Lower leg skin (tissue), 3 donors: ENCODE data around the gene RPL13.

Source experiments
- CTCF ChIP-seq, 3 donors: fragments of 450-650 bp; IDR thresholded peaks; one replicate each; pipeline ENCODE4 v1.5.1; 2016; ENCODE audit warnings: antibody characterized with exemption in 3 of 3, mild to moderate bottlenecking in 3 of 3, moderate library complexity in 2 of 3
- POLR2A ChIP-seq, 2 donors: fragments of 450-650 bp; IDR thresholded peaks; one replicate each; pipeline ENCODE4 v1.6.1; 2016 to 2017; ENCODE audit warnings: antibody characterized with exemption in 2 of 2, mild to moderate bottlenecking in 1 of 2, moderate library complexity in 1 of 2

GRCh38 chr16:89586853-89587252, 26.4 kb downstream of the RPL13 start:
- TF ChIP-seq POLR2A (IDR thresholded peaks at IDR 0.05) (no peak), CTCF (IDR thresholded peaks at IDR 0.05) (no peak)
